GF-D8 (cell line): Measurements from ENCODE around the gene SETMAR.
A peak's percentile ranks its signal among the peaks of the same experiment; 100 is the strongest.
"Not testable (repeated sequence)": the region's sequence is repeated elsewhere in the genome, so short reads cannot be mapped to it uniquely, and the experiment has no call there.

ENCODE experiments used
- DNase-seq: peaks from one replicate; lab custom pipeline; 2025; lab: John Stamatoyannopoulos, UW

Gene SETMAR

DNA sequence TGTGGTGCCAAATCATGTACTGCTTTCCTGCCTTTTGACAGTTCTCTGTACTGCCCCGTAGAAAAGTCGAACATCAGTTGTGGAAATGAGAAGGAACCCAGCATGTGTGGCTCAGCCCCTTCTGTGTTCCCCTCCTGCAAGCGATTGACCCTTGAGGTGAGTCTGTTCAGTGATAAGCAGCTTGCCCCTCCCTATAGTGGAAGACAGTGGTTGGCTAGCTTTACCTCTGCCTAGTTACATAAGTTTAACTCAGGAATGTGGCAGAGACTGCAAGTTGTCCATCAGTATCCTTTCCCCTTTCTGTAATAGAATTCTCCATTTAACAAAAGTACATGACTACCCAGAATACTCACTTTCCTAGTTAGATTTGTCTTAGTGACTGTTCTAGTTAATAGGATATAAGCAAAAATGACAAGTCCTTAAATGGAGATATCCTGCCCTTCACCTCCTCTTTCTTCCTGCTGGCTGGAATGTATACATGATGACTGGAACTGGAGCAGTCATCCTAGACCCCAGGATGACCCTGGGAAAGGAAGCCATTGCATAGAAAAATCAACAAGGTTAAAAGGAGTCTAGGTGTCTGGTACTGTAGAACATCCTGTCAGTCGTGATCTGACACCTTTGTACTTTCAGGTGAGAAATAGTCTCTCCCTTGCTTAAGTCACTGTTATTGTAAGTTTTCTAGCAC is 10.6 kb downstream of the SETMAR start:
- DNase-seq, result no peak

DNA sequence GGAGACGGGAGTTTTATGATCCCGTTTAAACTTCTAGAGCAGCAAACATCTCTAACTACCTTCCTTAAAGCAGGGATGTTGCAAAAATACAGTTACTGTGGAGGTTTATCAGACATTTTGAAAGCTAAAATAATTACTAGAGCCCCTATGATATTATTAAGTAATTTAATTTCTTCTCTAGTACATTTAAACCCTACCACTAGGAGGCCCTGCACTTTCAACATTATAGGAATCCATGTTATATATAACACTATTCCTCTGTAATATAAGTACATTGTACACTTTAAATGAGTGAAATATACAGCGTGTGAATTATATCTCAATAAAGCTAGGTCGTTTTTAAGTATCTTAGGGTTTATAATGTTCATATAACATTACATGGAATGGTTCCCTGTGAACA is 11.5 kb downstream of the SETMAR start:
- DNase-seq, result no peak

DNA sequence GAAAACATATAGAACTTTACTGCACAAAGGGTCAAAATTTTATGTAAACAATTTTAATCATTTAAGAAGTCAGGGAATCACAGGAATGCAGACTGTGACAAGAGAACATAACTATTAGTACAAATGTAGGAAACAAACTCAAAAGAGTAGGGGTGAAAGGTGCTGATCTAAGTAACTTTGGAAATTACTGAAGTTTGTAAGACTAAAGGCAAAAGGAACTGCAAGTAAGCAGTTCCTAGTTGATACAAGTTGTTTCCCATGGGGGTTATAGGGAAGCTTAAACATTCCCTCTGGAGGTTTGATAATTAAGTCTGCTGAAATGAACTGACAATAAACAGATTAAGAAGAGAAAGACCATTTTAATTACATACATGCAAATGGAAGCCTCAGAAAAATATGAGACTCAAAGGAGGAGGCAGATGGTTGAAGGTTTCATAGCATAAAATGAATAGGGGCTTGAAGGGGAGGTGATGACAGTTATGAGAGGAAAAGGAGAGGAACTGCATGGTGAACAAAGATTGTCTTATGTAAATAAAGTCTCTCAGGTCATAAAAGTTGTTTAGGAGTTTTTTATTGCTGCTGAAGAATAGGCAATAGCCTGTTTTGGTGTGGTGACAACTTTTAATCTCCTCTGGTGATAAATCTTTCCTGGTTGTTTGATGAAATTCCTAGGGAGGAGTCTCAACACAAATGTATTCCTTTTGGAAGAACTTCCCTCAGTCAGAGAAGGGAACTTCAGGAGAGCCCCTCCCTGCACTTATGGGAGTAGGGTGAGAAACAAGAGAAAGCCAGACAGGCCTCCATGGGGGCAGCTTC is 17.1 kb downstream of the SETMAR start:
- no peak for DNase-seq

DNA sequence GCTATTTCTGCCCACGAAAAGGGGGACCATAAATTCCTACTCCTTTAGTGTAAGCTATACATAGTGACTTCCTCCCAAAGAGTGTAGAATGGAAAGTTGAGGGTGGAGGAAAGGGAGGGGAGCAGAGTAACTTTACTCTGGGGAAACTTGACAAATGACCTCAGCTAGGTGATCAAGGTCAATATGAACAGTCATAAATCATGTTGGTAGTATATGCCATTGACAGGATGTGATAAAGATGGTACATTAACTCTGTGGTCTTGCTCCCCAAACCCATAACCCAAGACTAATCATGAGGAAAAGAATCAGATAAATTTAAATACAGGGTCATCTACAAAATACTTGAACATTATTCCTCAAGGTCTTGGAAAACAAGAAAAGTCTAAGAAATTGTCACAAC is 18.6 kb downstream of the SETMAR start:
- DNase-seq, result peak; percentile 5

DNA sequence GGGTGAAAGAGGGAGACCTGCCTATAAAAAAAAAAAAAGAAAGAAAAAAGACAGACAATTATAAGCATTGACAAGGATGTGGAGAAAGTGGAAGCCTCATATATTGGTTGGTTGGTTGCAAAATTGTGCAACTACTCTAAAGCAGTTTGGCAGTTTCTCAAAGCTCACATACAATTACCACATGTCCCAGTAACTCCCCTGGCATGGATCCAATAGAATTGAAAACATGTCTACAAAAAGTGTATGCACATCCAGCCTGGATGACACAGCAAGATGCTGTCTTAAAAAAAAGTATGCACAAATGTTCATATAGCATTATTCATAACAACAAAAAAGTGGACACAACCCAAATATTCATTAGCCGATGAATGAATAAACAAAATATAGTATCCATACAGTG is 19.5 kb downstream of the SETMAR start:
- peak; percentile 77 for DNase-seq

DNA sequence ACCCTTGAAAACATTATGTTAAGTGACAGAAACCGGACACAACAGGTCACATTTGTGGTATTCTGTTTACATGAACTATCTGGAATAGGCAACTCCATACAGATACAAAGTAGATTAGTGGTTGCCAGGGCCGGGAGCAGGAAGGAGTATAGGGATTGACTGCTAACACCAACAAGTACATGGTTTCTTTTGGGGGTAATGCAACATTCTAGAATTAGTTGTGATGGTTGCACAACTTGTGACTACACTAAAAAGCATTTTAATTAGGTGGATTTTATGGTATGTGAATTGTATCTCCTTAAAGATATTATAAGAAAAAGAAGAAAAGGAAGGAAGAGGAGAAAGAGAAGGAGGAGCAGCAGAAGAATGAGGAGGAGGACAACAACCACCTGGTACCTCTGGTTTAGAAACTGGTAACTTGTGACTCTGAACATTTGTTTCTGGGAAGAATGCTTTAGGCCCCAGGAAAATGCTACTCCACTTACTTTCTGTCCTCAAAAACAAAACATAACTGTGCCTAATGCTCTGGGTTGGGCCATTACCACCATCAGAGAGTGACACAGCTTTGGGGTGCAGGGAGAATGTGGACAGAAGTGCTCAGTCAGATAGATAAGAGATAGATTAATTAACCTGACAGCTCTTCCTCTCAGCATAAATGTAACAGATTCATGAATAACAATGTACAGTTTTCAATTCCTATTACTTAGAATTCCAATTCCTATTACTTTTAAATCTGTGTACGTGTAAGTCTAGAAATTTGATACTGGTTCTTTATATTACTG is 20.3 kb downstream of the SETMAR start:
- DNase-seq, result no peak

DNA sequence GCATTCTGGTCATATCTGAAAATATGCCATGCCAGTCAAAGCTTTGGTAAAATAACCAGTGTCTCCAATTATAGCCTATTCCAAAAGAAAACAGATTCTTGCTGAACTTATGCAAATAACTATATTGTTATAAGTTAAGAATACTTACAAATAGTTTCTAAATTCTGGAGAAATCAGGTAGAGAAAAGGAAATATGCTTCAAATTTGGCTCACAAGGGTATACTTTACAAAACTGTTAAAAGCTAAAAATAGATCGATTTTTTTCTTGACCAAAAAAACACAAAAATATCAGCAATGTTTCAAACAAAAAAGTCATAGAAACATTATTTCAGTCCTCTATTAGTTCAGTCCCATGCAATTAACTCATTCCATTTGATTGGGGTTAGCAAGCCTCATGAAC is 23.7 kb downstream of the SETMAR start:
- DNase-seq, result no peak

DNA sequence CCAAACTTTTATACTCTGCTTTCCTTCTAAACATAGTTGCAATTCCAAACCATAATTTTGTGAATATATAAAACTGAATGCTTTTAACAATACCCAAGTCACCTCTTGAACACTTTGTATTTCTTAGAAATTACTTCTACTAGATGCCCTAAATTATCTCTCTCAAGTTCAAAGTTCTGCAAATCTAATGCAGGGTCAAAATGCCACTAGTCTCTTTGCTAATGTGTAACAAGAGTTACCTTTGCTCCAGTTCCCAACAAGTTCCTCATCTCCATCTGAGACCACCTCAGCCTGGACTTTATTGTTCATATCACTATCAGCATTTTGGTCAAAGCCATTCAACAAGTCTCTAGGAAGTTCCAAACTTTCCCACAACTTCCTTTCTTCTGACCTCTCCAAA is 26.6 kb downstream of the SETMAR start:
- DNase-seq, result not testable (repeated sequence)

DNA sequence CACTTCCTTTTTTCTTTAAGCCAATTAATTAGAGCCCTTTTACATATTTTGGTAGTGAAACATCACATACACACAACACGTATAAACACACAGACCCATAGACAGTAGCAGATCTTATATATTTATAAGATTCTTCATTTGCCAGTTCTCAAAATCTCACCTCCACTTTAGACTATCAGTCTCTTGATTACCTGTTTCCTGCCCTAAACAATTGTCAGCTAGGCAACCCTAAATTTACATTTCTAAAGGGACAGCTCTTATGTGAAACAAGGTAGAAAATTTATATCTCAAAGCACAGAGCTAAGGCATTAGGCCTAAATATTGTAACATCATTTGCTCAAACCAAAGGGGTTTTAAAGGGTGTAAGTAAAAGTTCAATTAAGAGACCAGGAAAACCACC is 28.9 kb downstream of the SETMAR start:
- no peak for DNase-seq

DNA sequence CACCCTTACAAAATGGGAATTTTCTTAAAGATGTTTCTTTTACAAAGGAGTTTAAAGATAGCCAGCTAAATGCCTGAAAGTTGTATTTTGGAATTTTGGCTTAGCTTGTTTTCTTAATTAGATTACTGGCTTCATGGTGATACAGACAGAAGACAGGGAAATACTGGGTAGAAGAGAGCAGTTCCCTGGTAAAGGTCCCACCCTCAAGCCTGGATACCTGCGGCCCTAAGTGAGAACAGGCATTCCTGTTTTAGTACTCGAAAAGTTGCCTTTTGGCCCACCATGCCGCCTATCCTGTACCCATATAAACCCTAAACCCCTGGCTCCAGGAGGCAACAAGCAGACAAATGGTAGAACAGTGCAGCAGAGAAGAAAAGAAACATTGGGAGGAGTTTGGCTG is 29.4 kb downstream of the SETMAR start:
- no peak for DNase-seq

DNA sequence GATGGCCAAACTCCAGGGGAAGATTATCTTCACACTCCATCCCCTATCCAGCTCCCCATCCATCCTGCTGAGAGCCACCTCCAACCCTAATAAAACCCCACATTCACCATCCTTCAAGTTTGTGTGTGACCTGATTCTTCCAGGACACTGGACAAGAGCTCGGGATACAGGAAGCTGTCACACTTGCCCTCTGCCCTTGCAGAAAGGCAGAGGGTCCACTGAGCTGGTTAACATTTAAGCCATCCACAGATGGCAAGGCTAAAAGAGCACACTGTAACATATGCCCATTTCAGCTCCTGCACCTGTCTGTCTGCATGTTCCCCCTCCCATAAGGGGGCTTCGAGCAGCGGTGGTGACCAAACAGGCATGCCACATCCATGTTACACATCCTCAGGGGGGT is 29.8 kb downstream of the SETMAR start:
- DNase-seq, result no peak

DNA sequence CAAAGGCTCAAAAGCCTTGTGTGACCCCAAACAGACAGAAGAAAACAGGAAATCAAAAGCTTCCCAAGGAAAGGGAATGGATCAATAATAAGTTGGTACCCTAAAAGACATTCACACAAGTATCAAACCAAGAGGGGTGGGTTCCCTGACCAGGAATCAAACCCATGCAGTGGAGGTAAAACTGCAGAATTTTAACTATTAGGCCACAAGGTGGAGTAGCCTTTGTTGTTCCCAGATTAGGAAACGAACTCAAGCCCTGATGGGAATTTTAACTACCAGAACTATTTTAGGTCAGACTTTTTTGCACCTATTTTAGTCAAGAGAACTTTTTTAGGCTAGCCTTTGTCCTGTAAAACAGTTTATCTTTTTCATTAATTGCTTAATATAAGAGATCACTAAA is 31.4 kb downstream of the SETMAR start:
- no peak for DNase-seq

DNA sequence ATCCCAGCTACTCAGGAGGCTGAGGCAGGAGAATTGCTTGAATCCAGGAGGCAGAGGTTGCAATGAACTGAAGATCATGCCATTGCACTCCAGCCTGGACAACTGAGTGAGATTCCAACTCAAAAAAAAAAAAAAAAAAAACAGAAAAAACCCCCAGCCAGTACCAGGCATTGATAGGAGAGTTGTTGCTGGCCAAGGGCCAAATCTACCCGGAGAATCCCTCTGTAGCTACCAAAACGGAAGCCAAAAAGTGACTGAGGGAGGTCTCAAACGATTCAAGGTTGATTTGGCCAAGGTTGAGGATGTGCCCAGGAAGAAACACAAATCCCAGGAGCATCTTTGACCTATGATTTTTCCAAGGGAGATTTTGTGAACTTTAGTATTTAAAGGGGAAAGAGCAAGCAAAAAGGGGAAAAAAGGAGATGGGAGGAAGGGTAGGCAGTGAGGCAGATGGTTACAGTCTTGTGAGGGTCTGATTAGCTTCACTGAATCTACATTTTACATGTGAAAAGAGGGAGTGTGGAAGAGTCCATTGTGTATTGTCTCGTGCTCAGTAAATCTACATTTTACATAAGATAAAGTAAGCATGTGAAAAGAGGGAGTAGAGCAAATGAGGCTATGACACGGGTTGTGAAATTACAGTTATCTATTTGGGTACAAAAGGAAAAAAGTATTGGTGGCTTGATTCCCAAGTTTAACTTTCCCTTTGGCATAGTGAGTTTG is 32.8 kb downstream of the SETMAR start:
- DNase-seq, result no peak

DNA sequence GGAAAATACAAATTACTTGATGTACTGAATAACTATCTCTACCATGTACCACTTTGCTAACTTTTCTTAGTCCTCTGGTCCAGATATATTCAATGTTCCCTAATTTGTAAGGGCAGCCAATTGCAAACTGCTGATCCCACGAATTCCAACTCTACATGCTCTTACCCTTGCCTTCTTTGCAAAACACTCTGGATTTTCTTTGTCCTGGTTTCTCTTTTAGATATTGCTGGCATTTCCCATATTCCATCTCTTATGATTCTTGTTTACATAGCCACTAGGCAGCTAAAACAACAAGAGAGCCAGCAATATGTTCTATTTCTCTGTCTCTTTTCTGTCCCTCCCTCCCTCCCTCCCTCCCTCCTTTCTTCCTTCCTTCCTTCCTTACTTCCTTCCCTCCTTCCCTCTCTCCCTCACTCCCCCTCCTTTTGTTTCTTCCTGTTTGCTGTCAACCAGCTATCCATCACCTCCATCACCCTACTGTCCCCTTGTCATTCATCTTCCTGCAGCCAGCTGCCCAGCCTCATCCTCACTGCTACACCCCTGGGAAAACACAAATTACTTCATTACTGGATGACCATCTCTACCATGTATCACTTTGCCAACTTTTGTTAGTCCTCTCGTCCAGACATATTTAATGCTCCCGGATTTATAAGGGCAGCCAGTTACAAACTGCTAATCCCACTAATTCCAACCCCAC is 33.8 kb downstream of the SETMAR start:
- DNase-seq, result no peak

DNA sequence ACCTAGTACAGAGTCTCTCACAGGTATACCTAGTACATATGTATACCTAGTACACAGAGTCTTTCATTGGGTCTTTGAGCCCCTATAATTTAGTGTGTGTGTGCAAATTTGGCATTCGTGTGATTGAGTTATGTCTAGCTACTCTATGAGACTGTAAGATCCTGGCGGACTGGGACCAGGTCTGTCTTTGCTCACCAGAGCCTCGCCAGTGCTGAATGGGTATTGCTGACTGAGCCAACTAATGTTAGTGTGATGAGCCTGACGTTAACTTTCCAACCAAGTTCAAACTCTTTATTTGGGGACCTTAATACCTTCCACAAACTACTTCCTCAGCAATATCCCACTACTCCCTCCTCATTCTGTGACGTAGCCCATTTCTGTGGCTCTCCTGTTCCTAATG is 35.6 kb downstream of the SETMAR start:
- no peak for DNase-seq

DNA sequence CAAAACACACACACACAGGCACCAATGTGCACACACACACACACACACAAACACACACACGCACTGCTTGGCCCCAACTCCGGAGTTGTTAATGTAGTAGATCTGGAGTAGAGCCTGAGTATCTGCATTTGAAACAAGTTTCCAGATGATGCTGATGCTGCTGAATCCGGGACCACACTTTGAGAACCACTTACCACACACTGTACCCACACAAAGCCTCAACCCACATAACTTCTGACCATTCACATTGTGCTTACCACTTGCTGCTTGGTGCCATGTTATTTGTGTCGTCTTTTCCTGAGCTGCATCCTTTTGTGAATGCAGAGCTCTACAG is 36.9 kb downstream of the SETMAR start:
- DNase-seq, result no peak

DNA sequence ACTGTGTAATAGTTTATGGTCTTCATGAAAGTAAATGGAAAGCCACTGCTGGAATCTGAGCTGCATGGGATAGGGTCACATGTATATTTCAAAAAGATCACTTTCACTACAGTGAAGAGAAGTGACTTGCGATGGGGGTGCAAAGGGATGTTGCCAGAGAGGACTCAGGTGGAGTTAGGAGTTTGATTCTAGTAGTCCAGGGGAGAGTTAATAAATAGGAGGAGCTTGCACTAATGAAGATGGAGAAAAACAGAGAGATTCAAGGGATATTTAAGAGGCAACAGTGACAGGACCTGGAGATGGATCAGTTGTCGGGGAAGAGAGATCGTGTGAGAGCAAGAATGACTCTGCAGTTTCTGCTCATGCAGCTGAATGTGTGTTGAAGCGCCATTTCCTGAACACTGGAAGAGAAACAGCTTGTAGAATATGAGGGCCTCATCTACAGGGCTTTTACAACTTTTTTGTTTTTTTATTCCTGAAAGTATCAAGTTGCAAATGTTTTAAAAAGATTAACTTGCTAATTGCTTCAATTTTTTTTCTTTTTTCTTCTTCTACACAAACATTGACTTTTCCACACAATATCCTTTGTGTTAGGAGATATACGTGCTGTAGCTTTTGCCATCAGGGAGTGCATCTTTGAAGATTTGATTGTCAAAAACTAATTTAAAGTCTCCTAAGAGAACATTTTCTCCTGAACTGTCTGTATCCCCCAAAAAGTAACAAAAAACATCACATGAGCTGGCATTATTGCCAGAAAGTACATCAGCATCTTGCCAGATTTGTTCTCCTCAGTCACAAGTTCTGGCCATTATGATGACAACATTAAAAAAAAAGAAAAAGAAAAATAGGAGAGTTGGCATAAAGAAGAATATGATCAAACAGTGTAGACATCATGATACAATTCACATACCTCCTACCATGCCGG is 37.5 kb downstream of the SETMAR start:
- peak; percentile 50 for DNase-seq

DNA sequence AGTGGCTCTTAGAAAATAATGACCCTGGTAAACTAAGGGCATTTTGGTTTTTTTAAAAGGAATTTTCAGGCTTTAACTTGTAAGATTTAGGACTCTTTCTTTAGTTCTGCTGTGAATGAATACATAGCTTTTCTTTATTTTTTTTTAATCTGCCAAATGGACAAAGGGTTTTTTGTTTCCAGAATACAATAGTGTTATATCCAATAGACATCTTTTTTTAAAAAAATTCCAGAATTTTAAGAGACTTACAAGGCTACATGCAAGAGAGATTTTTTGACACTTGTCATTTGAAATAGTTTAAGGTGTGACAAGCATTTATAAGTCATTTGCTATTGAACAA is 38.1 kb downstream of the SETMAR start:
- no peak for DNase-seq

DNA sequence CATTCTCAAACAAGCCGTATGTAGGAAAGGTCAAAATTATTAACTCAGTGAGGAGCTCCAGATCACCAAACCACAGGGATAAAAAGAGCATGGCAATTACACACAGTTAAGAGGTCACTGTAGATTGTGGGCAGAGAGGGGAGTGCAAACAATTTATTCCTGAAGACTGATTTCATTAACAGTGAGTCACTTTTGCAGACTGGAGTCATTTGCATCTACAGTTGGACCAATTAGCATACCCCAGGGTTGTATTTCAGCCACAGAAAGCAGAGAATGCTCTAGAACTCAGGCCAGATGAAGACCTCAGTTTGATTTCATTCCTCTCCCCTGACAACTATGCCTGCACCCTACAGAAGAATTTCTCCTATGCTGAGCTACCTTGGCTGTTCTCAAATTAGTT is 40.1 kb downstream of the SETMAR start:
- DNase-seq, result no peak

DNA sequence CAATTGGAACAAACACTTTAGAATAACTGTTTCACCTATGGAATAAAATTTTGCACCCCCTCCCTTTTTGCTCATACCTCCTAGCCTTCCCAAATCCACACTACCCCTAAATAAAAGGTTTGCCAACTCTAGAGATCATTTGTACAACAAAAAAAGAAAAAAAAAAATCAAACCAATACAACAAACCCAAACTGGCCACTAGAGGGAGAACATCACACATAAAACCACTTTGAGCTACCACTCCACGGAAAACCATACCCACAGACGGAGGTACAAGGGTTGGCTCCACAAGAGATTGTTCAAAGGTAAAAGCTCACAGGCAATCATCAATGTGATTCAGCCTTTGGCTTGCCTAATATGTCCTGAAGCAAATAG is 47.6 kb downstream of the SETMAR start:
- DNase-seq, result peak; percentile 57
